Esophagus muscularis mucosa (tissue), 4 donors: ENCODE results near the gene CHORDC1.

Experiments
- EP300 ChIP-seq: sonication (generic); formaldehyde crosslinking; IDR thresholded peaks from one replicate; pipeline ENCODE4 v1.6.1; 2017; ENCODE audit warnings: antibody characterized with exemption
- POLR2A ChIP-seq: fragments of 450-650 bp; IDR thresholded peaks from one replicate; pipeline ENCODE4 v1.6.1; 2017; ENCODE audit warnings: antibody characterized with exemption, moderate library complexity, mild to moderate bottlenecking, low read depth
- POLR2AphosphoS5 ChIP-seq, 2 donors: sonication (generic); formaldehyde crosslinking; IDR thresholded peaks; one replicate each; pipeline ENCODE4 v1.6.1; 2017; ENCODE audit warnings: antibody characterized with exemption in 2 of 2
- TF ChIP-seq, protein P1 (sequence below), 3 experiments: fragments of 200-600 bp in 2 of 3; fragments of 450-650 bp in 1 of 3; sonication (generic) in 2 of 3; IDR thresholded peaks; one replicate each; pipeline ENCODE4 v1.5.1; 2017 to 2019; ENCODE audit warnings: antibody characterized with exemption in 3 of 3, mild to moderate bottlenecking in 2 of 3, moderate library complexity in 1 of 3

DNA sequence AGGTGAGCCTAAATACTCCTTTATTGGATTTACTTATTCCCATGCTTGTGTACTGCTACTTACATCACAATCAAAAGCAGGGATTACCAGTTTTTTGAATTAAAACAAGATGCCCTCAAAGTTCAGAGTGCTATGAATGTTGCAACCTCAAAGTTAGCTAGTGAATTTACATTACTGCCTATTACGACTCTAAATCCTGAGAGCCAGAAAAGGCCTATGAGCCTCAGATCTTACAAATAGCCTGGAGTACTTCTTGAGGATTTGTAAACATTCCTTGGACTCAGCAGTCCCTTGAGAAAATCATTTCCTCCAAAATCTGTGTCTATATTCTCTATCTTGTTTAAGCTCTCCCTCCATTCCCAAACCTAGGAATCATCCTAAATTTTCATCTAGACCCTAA, 25.5 kb downstream of the CHORDC1 start:
- TF ChIP-seq, protein P1, sequence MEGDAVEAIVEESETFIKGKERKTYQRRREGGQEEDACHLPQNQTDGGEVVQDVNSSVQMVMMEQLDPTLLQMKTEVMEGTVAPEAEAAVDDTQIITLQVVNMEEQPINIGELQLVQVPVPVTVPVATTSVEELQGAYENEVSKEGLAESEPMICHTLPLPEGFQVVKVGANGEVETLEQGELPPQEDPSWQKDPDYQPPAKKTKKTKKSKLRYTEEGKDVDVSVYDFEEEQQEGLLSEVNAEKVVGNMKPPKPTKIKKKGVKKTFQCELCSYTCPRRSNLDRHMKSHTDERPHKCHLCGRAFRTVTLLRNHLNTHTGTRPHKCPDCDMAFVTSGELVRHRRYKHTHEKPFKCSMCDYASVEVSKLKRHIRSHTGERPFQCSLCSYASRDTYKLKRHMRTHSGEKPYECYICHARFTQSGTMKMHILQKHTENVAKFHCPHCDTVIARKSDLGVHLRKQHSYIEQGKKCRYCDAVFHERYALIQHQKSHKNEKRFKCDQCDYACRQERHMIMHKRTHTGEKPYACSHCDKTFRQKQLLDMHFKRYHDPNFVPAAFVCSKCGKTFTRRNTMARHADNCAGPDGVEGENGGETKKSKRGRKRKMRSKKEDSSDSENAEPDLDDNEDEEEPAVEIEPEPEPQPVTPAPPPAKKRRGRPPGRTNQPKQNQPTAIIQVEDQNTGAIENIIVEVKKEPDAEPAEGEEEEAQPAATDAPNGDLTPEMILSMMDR (IDR thresholded peaks at IDR 0.05) = no peak
- TF ChIP-seq POLR2A (no peak), POLR2AphosphoS5 (IDR thresholded peaks at IDR 0.05) (no peak), EP300 (no peak)
